ENCODE measurements around the gene C2. TPM values are rescaled to one million over a fixed set of nuclear protein-coding genes. Genes with fewer than 3 reads are reported as not detected.

The C2 gene
- total RNA-seq, 1 experiment from 2014 or later = 0.66 TPM

- H3K27ac ChIP-seq (ENCODE audit: insufficient read length, low read depth, low read length) = no peak overlapping the region
- no peak overlapping the region for H2BK12ac ChIP-seq (ENCODE audit: insufficient read length, low read depth, low read length)
- H3K79me2 ChIP-seq (ENCODE audit: insufficient read depth, low read length) = no peaks in the 10 kb centered on the region
- H3K36me3 Mint-ChIP-seq (ENCODE audit: insufficient read depth in 1 of 3, low read depth in 3 of 3) = peaks cover 0 to 20% (median 10%) of the 10 kb centered on the region in 3 experiments; a peak in 6 of 7 replicates
- no peak overlapping the region for H4K5ac ChIP-seq (ENCODE audit: insufficient read length, low read depth, low read length)
- H4K8ac ChIP-seq (replicated peaks; ENCODE audit: insufficient read length, low read depth, low read length) = no peak overlapping the region
- no peak overlapping the region for H2BK120ac ChIP-seq (ENCODE audit: low read depth, low read length, poor library complexity, severe bottlenecking)
- H3K9me3 Mint-ChIP-seq = no peaks in the 10 kb centered on the region
- H3K79me1 ChIP-seq (ENCODE audit: insufficient read depth, low read depth, low read length, poor library complexity, severe bottlenecking) = no peaks in the 10 kb centered on the region
- no peaks in the 10 kb centered on the region for H3K27me3 ChIP-seq (ENCODE audit: insufficient read depth, low read length)
- H2BK20ac ChIP-seq (ENCODE audit: low read depth, low read length, poor library complexity, severe bottlenecking) = no peak overlapping the region
- H3K27me3 Mint-ChIP-seq (ENCODE audit: low read depth) = peaks cover 57% of the 10 kb centered on the region
- TF ChIP-seq CTCF (conservative IDR thresholded peaks at IDR 0.05) = no peak
- no peak overlapping the region for H2BK5ac ChIP-seq (ENCODE audit: insufficient read length, low read length)
- H3K9ac ChIP-seq (ENCODE audit: extremely low read depth, insufficient read length, low read length) = no peak overlapping the region
- H3K4me1 ChIP-seq (ENCODE audit: insufficient read depth, low read length) = no peaks in the 10 kb centered on the region
- no peak overlapping the region for H2AK5ac ChIP-seq (ENCODE audit: insufficient read length, low read length)
- H3K23me2 ChIP-seq (ENCODE audit: insufficient read length, low read depth, low read length, poor library complexity, severe bottlenecking) = no peaks in the 10 kb centered on the region
- H3T11ph ChIP-seq (ENCODE audit: low read length) = no peak overlapping the region
- H3K23ac ChIP-seq (ENCODE audit: insufficient read length, low read depth, low read length) = no peak overlapping the region
- H2AFZ ChIP-seq (ENCODE audit: low read length) = no peak overlapping the region
- no CpG with 5 or more reads among the region's 24 CpGs for WGBS (ENCODE audit: extremely low coverage, insufficient read length, low lambda C conversion rate)
- peaks cover 2% of the 10 kb centered on the region for H4K20me1 ChIP-seq (ENCODE audit: control insufficient read depth, insufficient read depth, insufficient read length)
- no peak overlapping the region for H3K56ac ChIP-seq (ENCODE audit: insufficient read length, low read depth, low read length)
- H3K27ac Mint-ChIP-seq = no peak overlapping the region; a peak in 1 of 7 replicates
- no peak overlapping the region for H4K91ac ChIP-seq (ENCODE audit: insufficient read length, low read depth, low read length)
- peaks cover 5 to 8% of the 10 kb centered on the region in 2 experiments; a peak in 3 of 4 replicates for H3K4me1 Mint-ChIP-seq
- no peak overlapping the region for H3K18ac ChIP-seq (ENCODE audit: insufficient read length, low read depth, low read length)
- no peak for DNase-seq
- H3K4me2 ChIP-seq (ENCODE audit: insufficient read depth, insufficient read length, low read length) = no peak overlapping the region
- H3K9me3 ChIP-seq (ENCODE audit: control insufficient read depth, low read depth, low read length) = no peaks in the 10 kb centered on the region
- no peak overlapping the region for H3K4ac ChIP-seq (ENCODE audit: low read depth, low read length)
- no peak overlapping the region; a peak in 1 of 5 replicates for H3K4me3 Mint-ChIP-seq
- H3K14ac ChIP-seq (ENCODE audit: insufficient read depth, low read length) = no peak overlapping the region
- H2BK15ac ChIP-seq (ENCODE audit: low read depth, low read length) = no peak overlapping the region
These were observed 19.7 kb downstream of the C2 start for GRCh38 chr6:31947070-31947675.

Measured in H9 (cell line).